Fibroblast of pulmonary artery (primary cell): ENCODE results near the gene VSX1.

Source experiments
- DNase-seq: peaks from one replicate; pipeline ENCODE4 v3.0.0-alpha.2; 2010; ENCODE audit warnings: low read depth
- H3K4me3 ChIP-seq: replicated peaks from 2 replicates; pipeline ENCODE4 v1.5.1; 2011; ENCODE audit warnings: low read depth, mild to moderate bottlenecking, control low read depth, low read length, moderate library complexity
- CTCF ChIP-seq: IDR thresholded peaks from 2 replicates; pipeline ENCODE4 v1.5.1; 2011; ENCODE audit warnings: mild to moderate bottlenecking, control low read depth, low read length, inconsistent platforms; ENCODE audit errors: missing control alignments

VSX1 gene

GRCh38 chr20:25057234-25058050 lies 24.5 kb downstream of the VSX1 start:
- peak; percentile 40 for DNase-seq
- TF ChIP-seq CTCF = no peak
- H3K4me3 ChIP-seq = peak overlapping the region; percentile 68

- DNase-seq = no peak
- H3K4me3 ChIP-seq = peak overlapping the region; percentile 68
- no peak for TF ChIP-seq CTCF
These were observed 25.2 kb downstream of the VSX1 start for GRCh38 chr20:25056690-25057233.

- no peak for TF ChIP-seq CTCF
- H3K4me3 ChIP-seq = no peak overlapping the region
- no peak for DNase-seq
These were observed 26.0 kb downstream of the VSX1 start for GRCh38 chr20:25055711-25056495.

GRCh38 chr20:25054995-25055629 lies 26.8 kb downstream of the VSX1 start:
- TF ChIP-seq CTCF = no peak
- DNase-seq = no peak

GRCh38 chr20:25054096-25054820 lies 27.7 kb downstream of the VSX1 start:
- DNase-seq = no peak
- TF ChIP-seq CTCF = no peak
- no peak overlapping the region for H3K4me3 ChIP-seq

More at GRCh38 chr20:25054995-25055629, 26.8 kb downstream of the VSX1 start:
- H3K4me3 ChIP-seq = no peak overlapping the region
